ENCODE data around the gene POLR1A. TPM values are rescaled to one million over a fixed set of nuclear protein-coding genes. Genes with fewer than 3 reads are reported as not detected.

Gene POLR1A
- total RNA-seq, 2 experiments from 2014 or later = 41.8 to 42.1 TPM

- Mint-ChIP-seq H3K4me3 (peak overlapping the region; percentile 55), H3K4me1 (ENCODE audit: low read depth) (peaks cover 58% of the 10 kb centered on the region), H3K36me3 (ENCODE audit: low read depth) (no peaks in the 10 kb centered on the region), H3K27ac (peak overlapping the region; percentile 88), H3K9me3 (peaks cover 3% of the 10 kb centered on the region), H3K27me3 (no peaks in the 10 kb centered on the region)
- DNase-seq = peak; percentile 75
- ChIA-PET CTCF (interaction anchor here (1.0 to 1.5 kb wide), 4 partner anchors 36 to 110 kb away, joined by 3 to 4 read pairs (median 4); no protein-coding TSS in a partner anchor), POLR2A (no interaction called here)
- ATAC-seq = peak; percentile 94
- intact Hi-C loops (cut with micrococcal nuclease) = loop anchor here (5.0 kb wide), 1 partner anchor 38 kb away; no protein-coding TSS in a partner anchor
- no peak for TF ChIP-seq CTCF (IDR thresholded peaks at IDR 0.05)
Measured at GRCh38 chr2:85999061-85999831, 106.4 kb downstream of the POLR1A start.

GRCh38 chr2:85998071-85998991 is 107.4 kb downstream of the POLR1A start:
- Mint-ChIP-seq H3K27me3 (no peaks in the 10 kb centered on the region), H3K4me3 (no peak overlapping the region), H3K36me3 (ENCODE audit: low read depth) (no peaks in the 10 kb centered on the region), H3K4me1 (ENCODE audit: low read depth) (peaks cover 66% of the 10 kb centered on the region), H3K9me3 (peaks cover 3% of the 10 kb centered on the region), H3K27ac (peak overlapping the region; percentile 88)
- TF ChIP-seq CTCF (IDR thresholded peaks at IDR 0.05) = no peak
- CTCF ChIA-PET = interaction anchor here (1.5 kb wide), 1 partner anchor 37 kb away, joined by 3 read pairs; no protein-coding TSS in a partner anchor
- DNase-seq = no peak
- intact Hi-C loops (cut with micrococcal nuclease) = loop anchor here (5.0 kb wide), 1 partner anchor 39 kb away; no protein-coding TSS in a partner anchor
- POLR2A ChIA-PET = no interaction called here
- no peak for ATAC-seq

GRCh38 chr2:85997017-85997970 is 108.4 kb downstream of the POLR1A start:
- Mint-ChIP-seq H3K4me3 (no peak overlapping the region), H3K9me3 (peaks cover 3% of the 10 kb centered on the region), H3K27me3 (no peaks in the 10 kb centered on the region), H3K27ac (peak overlapping the region; percentile 14), H3K36me3 (ENCODE audit: low read depth) (no peaks in the 10 kb centered on the region), H3K4me1 (ENCODE audit: low read depth) (peaks cover 66% of the 10 kb centered on the region)
- CTCF ChIA-PET = interaction anchor here (0.9 kb wide), 1 partner anchor 39 kb away, joined by 4 read pairs; no protein-coding TSS in a partner anchor
- ATAC-seq (no peak), DNase-seq (no peak)
- intact Hi-C loops (cut with micrococcal nuclease) = loop anchor here (5.0 kb wide), 1 partner anchor 40 kb away; no protein-coding TSS in a partner anchor
- no peak for TF ChIP-seq CTCF (IDR thresholded peaks at IDR 0.05)
- POLR2A ChIA-PET = no interaction called here

GRCh38 chr2:85996591-85996990 is 109.1 kb downstream of the POLR1A start:
- no peak overlapping the region for H3K27ac Mint-ChIP-seq
- no peak overlapping the region for H3K4me3 Mint-ChIP-seq
- DNase-seq (no peak), ATAC-seq (no peak)
- peaks cover 66% of the 10 kb centered on the region for H3K4me1 Mint-ChIP-seq (ENCODE audit: low read depth)
- H3K9me3 Mint-ChIP-seq = peaks cover 3% of the 10 kb centered on the region
- intact Hi-C loops (cut with micrococcal nuclease) = loop anchor here (5.0 kb wide), 1 partner anchor 41 kb away; no protein-coding TSS in a partner anchor
- H3K36me3 Mint-ChIP-seq (ENCODE audit: low read depth) = no peaks in the 10 kb centered on the region
- POLR2A ChIA-PET = no interaction called here
- TF ChIP-seq CTCF (IDR thresholded peaks at IDR 0.05) = no peak
- CTCF ChIA-PET = interaction anchor here (0.9 to 1.9 kb wide), 2 partner anchors 39 to 40 kb away, joined by 4 to 5 read pairs; no protein-coding TSS in a partner anchor
- H3K27me3 Mint-ChIP-seq = no peaks in the 10 kb centered on the region
